NCI-H1436 (cell line): Measurements from ENCODE around the gene DMWD.
"Not testable (repeated sequence)": the region's sequence is repeated elsewhere in the genome, so short reads cannot be mapped to it uniquely, and the experiment has no call there.

ENCODE experiments used
- DNase-seq: peaks from one replicate; lab custom pipeline; 2025; lab: John Stamatoyannopoulos, UW

Gene DMWD

GRCh38 chr19:45769821-45770191, 22.8 kb downstream of the DMWD start:
- no peak for DNase-seq

GRCh38 chr19:45768984-45769782, 23.5 kb downstream of the DMWD start, which contains the start of gene SIX5:
Gene SIX5, minus strand, starts transcription at chr19:45769252. Its CDS starts 408 bp downstream, at chr19:45768844.
- peak; percentile 90 for DNase-seq

- no peak for DNase-seq
Observed at GRCh38 chr19:45768655-45768983, 24.0 kb downstream of the DMWD start.

- DNase-seq, result no peak
Observed at GRCh38 chr19:45767881-45768654, 24.6 kb downstream of the DMWD start.

- no peak for DNase-seq
Observed at GRCh38 chr19:45767410-45767880, 25.2 kb downstream of the DMWD start.

- DNase-seq, result no peak
Observed at GRCh38 chr19:45766869-45767346, 25.7 kb downstream of the DMWD start.

GRCh38 chr19:45766296-45766868, 26.3 kb downstream of the DMWD start:
- no peak for DNase-seq

GRCh38 chr19:45765702-45766295, 26.8 kb downstream of the DMWD start:
- DNase-seq, result no peak

- DNase-seq, result no peak
Observed at GRCh38 chr19:45764945-45765701, 27.5 kb downstream of the DMWD start.

GRCh38 chr19:45764475-45764874, 28.2 kb downstream of the DMWD start:
- DNase-seq, result no peak

GRCh38 chr19:45763691-45764294, 28.9 kb downstream of the DMWD start:
- no peak for DNase-seq

- DNase-seq, result no peak
Observed at GRCh38 chr19:45762870-45763631, 29.6 kb downstream of the DMWD start.

GRCh38 chr19:45761714-45762113, 30.9 kb downstream of the DMWD start:
- DNase-seq, result no peak

GRCh38 chr19:45758921-45759320, 33.7 kb downstream of the DMWD start:
- DNase-seq, result no peak

- no peak for DNase-seq
Observed at GRCh38 chr19:45757695-45758094, 35.0 kb downstream of the DMWD start.

GRCh38 chr19:45754323-45754722, 38.3 kb downstream of the DMWD start:
- DNase-seq, result no peak

GRCh38 chr19:45753548-45753947, 39.1 kb downstream of the DMWD start:
- no peak for DNase-seq

- DNase-seq, result no peak
Observed at GRCh38 chr19:45752639-45753038, 40.0 kb downstream of the DMWD start.

- DNase-seq, result not testable (repeated sequence)
Observed at GRCh38 chr19:45751483-45751882, 41.2 kb downstream of the DMWD start.

- DNase-seq, result no peak
Observed at GRCh38 chr19:45747513-45747912, 45.1 kb downstream of the DMWD start.
